ENCODE results near the gene SPC24.
"Not testable (repeated sequence)": the region's sequence is repeated elsewhere in the genome, so short reads cannot be mapped to it uniquely, and the experiment has no call there.

The SPC24 gene

DNA sequence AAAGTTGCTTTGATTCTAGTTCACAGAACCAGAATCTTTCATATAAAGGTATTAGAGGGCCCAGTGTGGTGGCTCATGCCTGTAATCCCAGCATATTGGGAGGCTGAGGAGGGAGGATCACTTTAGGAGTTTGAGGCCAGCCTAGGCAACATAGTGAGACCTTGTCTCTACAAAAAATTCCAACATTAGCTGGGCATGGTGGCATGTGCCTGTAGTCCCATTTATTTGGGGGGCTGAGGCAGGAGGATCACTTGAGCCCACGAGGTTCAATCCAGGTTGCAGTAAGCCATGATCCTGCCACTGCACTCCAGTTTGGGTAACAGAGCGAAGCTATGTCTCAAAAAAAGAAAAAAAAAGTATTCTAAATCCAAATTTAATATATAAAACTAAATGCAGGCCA lies 57.3 kb downstream of the SPC24 start:
- DNase-seq (ENCODE audit: low read depth in 2 of 3, low spot score in 2 of 3), result no peak

DNA sequence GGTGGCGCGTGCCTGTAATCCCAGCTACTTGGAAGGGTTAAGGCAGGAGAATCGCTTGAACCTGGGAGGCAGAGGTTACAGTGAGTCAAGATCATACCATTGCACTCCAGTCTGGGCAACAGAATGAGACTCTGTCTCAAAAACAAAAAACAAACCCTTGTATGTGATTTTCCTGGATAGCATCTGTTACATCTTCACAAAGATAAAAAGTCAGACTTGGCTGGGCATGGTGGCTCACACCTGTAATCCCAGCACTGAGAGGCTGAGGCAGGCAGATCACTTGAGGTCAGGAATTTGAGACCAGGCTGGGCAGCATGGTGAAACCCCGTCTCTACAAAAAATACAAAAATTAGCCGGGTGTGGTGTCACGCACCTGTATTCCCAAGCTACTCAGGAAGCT lies 58.2 kb downstream of the SPC24 start:
- not testable (repeated sequence) for DNase-seq (ENCODE audit: low read depth in 2 of 3, low spot score in 2 of 3)

DNA sequence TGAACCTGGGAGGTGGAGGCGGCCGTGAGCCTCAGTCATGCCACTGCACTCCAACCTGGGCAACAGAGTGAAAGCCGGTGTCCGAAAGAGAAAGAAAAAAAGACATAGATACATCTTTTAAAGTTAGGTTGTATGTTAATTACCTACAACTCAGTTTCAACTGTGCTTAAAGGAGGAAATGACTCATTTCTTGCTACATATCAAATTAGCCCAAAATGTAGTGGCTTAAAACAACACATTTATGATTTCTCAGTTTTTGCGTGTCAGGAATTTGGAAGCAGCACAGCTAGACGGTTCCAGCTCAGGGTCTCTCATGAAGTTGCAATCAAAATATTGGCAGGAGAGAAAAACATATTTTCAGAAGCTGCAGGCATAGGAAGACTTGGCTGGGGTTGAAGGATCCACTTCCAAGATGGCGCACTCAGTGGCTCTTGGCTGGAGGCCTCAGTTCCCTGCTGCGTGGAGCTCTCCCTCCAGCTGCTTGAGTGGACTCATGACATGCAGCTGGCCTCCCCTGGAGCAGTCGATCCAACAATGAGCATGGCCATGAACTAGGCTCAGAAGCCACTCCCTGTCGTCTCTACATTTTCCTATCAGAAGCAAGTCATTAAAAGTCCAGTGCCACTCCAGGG lies 59.3 kb downstream of the SPC24 start:
- no peak for DNase-seq (ENCODE audit: low read depth in 2 of 3, low spot score in 2 of 3)
